Measurements from ENCODE around the gene CTTNBP2. TPM values are rescaled to one million over a fixed set of nuclear protein-coding genes. Genes with fewer than 3 reads are reported as not detected.

Gene CTTNBP2
- total RNA-seq, 2 donors from 2014 or later = 5.2 to 6.5 TPM

GRCh38 chr7:117769085-117769484 lies 104.2 kb downstream of the CTTNBP2 start:
- Mint-ChIP-seq H3K4me1 (peaks cover 5% of the 10 kb centered on the region), H3K27me3 (ENCODE audit: insufficient read depth) (no peaks in the 10 kb centered on the region), H3K36me3 (ENCODE audit: low read depth) (no peaks in the 10 kb centered on the region), H3K4me3 (no peak overlapping the region), H3K9me3 (no peaks in the 10 kb centered on the region), H3K27ac (no peak overlapping the region)
- no peaks in the 10 kb centered on the region for H3K4me1 ChIP-seq (ENCODE audit: control insufficient read depth, insufficient read depth, low read length)
- H3K9ac ChIP-seq (ENCODE audit: extremely low read depth, low read length, poor library complexity, severe bottlenecking) = no peak overlapping the region
- no peak overlapping the region for H3K27ac ChIP-seq (ENCODE audit: low read depth, low read length)
- WGBS, 2 experiments (ENCODE audit: insufficient coverage in 1 of 2, insufficient read length in 1 of 2) = 33% methylated on average over 1 of the region's 1 CpG; no CpG with 5 or more reads in 1 of the 2 experiments
- TF ChIP-seq CTCF (conservative IDR thresholded peaks at IDR 0.05) = no peak
- no peaks in the 10 kb centered on the region for H3K9me3 ChIP-seq (ENCODE audit: control insufficient read depth, low read length)
- no peaks in the 10 kb centered on the region for H3K36me3 ChIP-seq (ENCODE audit: control insufficient read depth, insufficient read depth, low read length)
- H3K4me3 ChIP-seq (ENCODE audit: low read length) = no peak overlapping the region
- no peak for DNase-seq
- no peaks in the 10 kb centered on the region for H3K27me3 ChIP-seq (ENCODE audit: control insufficient read depth, insufficient read depth, low read length, poor library complexity, severe bottlenecking)

DNA sequence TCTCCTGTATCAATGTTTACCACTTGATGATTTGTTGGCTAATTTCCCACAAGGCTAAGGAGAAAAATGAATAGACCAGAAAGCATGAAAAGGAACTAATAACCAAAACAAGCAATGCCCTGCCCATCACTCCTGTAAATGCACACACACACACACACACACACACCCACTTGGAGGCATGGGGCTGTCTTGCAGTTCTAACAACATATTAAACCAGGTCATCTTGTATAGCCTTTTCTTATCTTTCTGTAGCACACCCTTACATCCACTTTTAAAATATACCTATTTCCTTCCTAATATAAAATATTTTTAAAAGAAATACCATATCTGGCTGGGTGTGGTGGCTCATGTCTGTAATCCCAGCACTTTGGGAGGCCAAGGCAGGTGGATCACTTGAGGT lies 105.3 kb downstream of the CTTNBP2 start:
- no peaks in the 10 kb centered on the region for H3K36me3 ChIP-seq (ENCODE audit: control insufficient read depth, insufficient read depth, low read length)
- Mint-ChIP-seq H3K36me3 (ENCODE audit: low read depth) (no peaks in the 10 kb centered on the region), H3K27ac (no peak overlapping the region), H3K9me3 (no peaks in the 10 kb centered on the region), H3K27me3 (ENCODE audit: insufficient read depth) (no peaks in the 10 kb centered on the region), H3K4me3 (no peak overlapping the region), H3K4me1 (no peaks in the 10 kb centered on the region)
- TF ChIP-seq CTCF (conservative IDR thresholded peaks at IDR 0.05) = no peak
- no peaks in the 10 kb centered on the region for H3K4me1 ChIP-seq (ENCODE audit: control insufficient read depth, insufficient read depth, low read length)
- no peak overlapping the region for H3K4me3 ChIP-seq (ENCODE audit: low read length)
- no peaks in the 10 kb centered on the region for H3K9me3 ChIP-seq (ENCODE audit: control insufficient read depth, low read length)
- H3K27ac ChIP-seq (ENCODE audit: low read depth, low read length) = no peak overlapping the region
- no peaks in the 10 kb centered on the region for H3K27me3 ChIP-seq (ENCODE audit: control insufficient read depth, insufficient read depth, low read length, poor library complexity, severe bottlenecking)
- H3K9ac ChIP-seq (ENCODE audit: extremely low read depth, low read length, poor library complexity, severe bottlenecking) = no peak overlapping the region
- DNase-seq = no peak

- Mint-ChIP-seq H3K4me1 (no peaks in the 10 kb centered on the region), H3K27me3 (ENCODE audit: insufficient read depth) (no peaks in the 10 kb centered on the region), H3K27ac (no peak overlapping the region), H3K9me3 (no peaks in the 10 kb centered on the region), H3K36me3 (ENCODE audit: low read depth) (no peaks in the 10 kb centered on the region), H3K4me3 (no peak overlapping the region)
- H3K27ac ChIP-seq (ENCODE audit: low read depth, low read length) = no peak overlapping the region
- no peaks in the 10 kb centered on the region for H3K9me3 ChIP-seq (ENCODE audit: control insufficient read depth, low read length)
- no peak overlapping the region for H3K4me3 ChIP-seq (ENCODE audit: low read length)
- no peaks in the 10 kb centered on the region for H3K27me3 ChIP-seq (ENCODE audit: control insufficient read depth, insufficient read depth, low read length, poor library complexity, severe bottlenecking)
- TF ChIP-seq CTCF (conservative IDR thresholded peaks at IDR 0.05) = no peak
- H3K36me3 ChIP-seq (ENCODE audit: control insufficient read depth, insufficient read depth, low read length) = no peaks in the 10 kb centered on the region
- H3K4me1 ChIP-seq (ENCODE audit: control insufficient read depth, insufficient read depth, low read length) = no peaks in the 10 kb centered on the region
- no peak for DNase-seq
- no peak overlapping the region for H3K9ac ChIP-seq (ENCODE audit: extremely low read depth, low read length, poor library complexity, severe bottlenecking)
- 90 to 94% methylated on average over 2 of the region's 2 CpGs for WGBS, 2 experiments (ENCODE audit: insufficient coverage in 1 of 2, insufficient read length in 1 of 2)
Observed at GRCh38 chr7:117766913-117767312, 106.3 kb downstream of the CTTNBP2 start.
